Erythroblast (primary cell): ENCODE data around the gene LEMD1.

ENCODE experiments used
- DNase-seq, 2 experiments: peaks; one replicate each; lab custom pipeline; 2025; lab: John Stamatoyannopoulos, UW
- GATA1 ChIP-seq: IDR thresholded peaks from 2 replicates; pipeline ENCODE4 v1.6.1; 2011; ENCODE audit warnings: low read depth, mild to moderate bottlenecking, control low read depth, low read length, moderate library complexity
- POLR2A ChIP-seq: IDR thresholded peaks from 2 replicates; pipeline ENCODE4 v1.6.1; 2011; ENCODE audit warnings: mild to moderate bottlenecking, low read length

Gene LEMD1

GRCh38 chr1:205342986-205343385, 78.9 kb downstream of the LEMD1 start:
- TF ChIP-seq GATA1 (no peak), POLR2A (peak; percentile 46)
- no peak for DNase-seq

DNA sequence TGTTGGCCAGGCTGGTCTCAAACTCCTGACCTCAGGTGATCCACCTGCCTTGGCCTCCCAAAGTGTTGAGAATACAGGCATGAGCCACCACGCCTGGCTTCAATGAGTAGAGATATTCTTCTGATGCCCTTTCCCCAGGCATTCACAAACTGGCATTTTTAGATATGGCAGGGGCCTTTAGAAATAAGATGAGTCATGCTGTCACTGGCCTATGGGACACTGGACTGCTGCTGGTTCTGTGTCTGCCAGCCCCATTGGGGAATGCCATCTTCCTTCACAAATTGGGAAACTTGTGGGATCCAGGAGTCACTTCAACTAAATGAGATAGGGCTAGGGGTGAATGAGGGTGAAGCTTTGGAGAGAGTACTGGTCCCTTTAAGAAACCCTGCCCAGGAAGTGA, 81.2 kb downstream of the LEMD1 start:
- TF ChIP-seq POLR2A: peak; percentile 28
- no peak for TF ChIP-seq GATA1

GRCh38 chr1:205339717-205340116, 82.1 kb downstream of the LEMD1 start:
- TF ChIP-seq POLR2A (no peak), GATA1 (no peak)
- DNase-seq: no peak

More for the DNA sequence above, 81.2 kb downstream of the LEMD1 start:
- DNase-seq: no peak

DNA sequence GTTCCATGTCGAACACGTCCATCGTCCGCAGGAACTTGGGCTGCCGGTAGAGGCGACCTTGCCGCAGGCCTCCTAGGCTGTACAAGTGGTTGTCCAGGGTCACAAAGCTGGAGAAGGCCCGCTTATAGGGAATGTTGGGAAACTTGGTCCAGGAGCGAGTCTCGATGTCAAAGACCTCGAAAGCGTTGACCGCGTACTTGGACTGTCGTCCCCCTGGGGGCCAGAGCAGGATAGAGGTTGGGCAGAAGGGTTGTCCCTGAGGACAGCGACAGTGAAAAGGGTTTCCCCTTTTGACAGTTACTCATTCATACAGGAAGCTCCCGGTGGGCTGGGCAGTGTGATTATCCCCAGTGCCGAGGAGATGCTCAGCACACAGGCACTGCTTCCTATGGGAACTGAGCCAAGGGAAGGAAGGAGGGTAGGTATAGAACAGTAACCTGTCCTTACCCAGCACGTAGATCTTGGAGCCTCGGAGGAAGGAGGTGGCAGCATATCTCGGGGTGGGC, 82.6 kb downstream of the LEMD1 start:
- no peak for TF ChIP-seq GATA1
- peak; percentile 55 for TF ChIP-seq POLR2A
- DNase-seq: no peak

GRCh38 chr1:205338011-205338410, 83.8 kb downstream of the LEMD1 start:
- TF ChIP-seq POLR2A (peak; percentile 26), GATA1 (no peak)
- DNase-seq: no peak

GRCh38 chr1:205337481-205337880, 84.4 kb downstream of the LEMD1 start:
- DNase-seq: no peak

GRCh38 chr1:205335692-205336091, 86.2 kb downstream of the LEMD1 start:
- peak; percentile 80 to 88 for DNase-seq
- TF ChIP-seq POLR2A: peak; percentile 36
- no peak for TF ChIP-seq GATA1

More at GRCh38 chr1:205337481-205337880, 84.4 kb downstream of the LEMD1 start:
- TF ChIP-seq GATA1: no peak
- peak; percentile 19 for TF ChIP-seq POLR2A

- TF ChIP-seq GATA1: no peak
- peak; percentile 41 for TF ChIP-seq POLR2A
- no peak for DNase-seq
Measured at GRCh38 chr1:205332015-205332791, 89.7 kb downstream of the LEMD1 start.
